Activated naive CD4-positive, alpha-beta T cell treated with anti-CD3 and anti-CD28 coated beads, Interleukin-2, amount 50 U/mL, for 72 hours (primary cell): ENCODE results near the gene NCAM2. TPM values are rescaled to one million over a fixed set of nuclear protein-coding genes. Genes with fewer than 3 reads are reported as not detected.

Experiments
- ATAC-seq, 2 donors: fragments of 150-1000 bp; cut with Tn5 transposase; 2 replicates each; pipeline ENCODE4 v1.10.0; 2021; ENCODE audit warnings: mild to moderate bottlenecking in 2 of 2, moderate library complexity in 2 of 2
- DNase-seq, 2 donors: peaks; one replicate each; pipeline ENCODE4 v3.0.0; 2021 to 2022; ENCODE audit warnings: low spot score in 2 of 2
- H3K27ac Mint-ChIP-seq, 2 donors: one replicate each; pipeline ENCODE4 v1.8.0; 2022; ENCODE audit warnings: mild to moderate bottlenecking in 2 of 2, mixed read lengths in 2 of 2
- H3K36me3 Mint-ChIP-seq, 2 donors: one replicate each; pipeline ENCODE4 v1.8.0; 2022; ENCODE audit warnings: mixed read lengths in 2 of 2
- H3K9me3 Mint-ChIP-seq, 2 donors: one replicate each; pipeline ENCODE4 v1.8.0; 2022; ENCODE audit warnings: mixed read lengths in 2 of 2
- total RNA-seq, 2 donors: library from RNA; stranded (reverse); gene quantifications; one replicate each; pipeline ENCODE4 v1.2.3, GENCODE V29; 2022

The NCAM2 gene
- total RNA-seq, 2 donors from 2014 or later, result not detected

DNA sequence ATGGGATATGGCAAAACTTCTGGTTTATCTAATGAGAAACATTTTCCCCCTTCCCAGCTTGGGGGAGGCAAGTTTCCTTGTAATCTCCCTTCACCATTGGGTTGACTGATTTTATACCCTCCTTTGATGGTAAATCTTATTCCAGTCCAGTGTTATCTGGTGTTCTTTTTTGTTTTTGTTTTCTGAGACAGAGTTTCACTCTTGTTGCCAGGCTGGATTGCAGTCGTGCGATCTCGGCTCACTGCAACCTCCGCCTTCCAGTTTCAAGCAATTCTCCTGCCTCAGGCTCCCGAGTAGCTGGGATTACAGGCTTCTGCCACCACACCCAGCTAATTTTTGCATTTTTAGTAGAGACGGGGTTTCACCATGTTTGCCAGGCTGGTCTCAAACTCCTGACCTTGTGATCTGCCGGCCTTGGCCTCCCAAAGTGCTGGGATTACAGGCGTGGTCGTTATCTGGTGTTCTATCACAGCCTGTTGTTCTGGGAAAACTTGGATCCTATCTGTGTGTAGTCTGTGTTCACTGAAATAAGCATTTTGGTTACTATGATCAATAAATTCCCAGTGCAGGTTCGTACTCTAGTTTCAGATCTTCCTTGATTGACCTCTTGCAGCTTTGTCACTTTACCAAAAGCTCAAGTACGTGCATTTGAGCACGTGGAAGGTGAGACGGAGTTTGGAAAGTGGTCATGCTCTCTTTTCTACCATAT lies 281.1 kb downstream of the NCAM2 start:
- DNase-seq (no peak), ATAC-seq (no peak)
- Mint-ChIP-seq H3K36me3 (no peaks in the 10 kb centered on the region), H3K27ac (no peak overlapping the region), H3K9me3 (peaks cover 7% of the 10 kb centered on the region in 2 donors)

DNA sequence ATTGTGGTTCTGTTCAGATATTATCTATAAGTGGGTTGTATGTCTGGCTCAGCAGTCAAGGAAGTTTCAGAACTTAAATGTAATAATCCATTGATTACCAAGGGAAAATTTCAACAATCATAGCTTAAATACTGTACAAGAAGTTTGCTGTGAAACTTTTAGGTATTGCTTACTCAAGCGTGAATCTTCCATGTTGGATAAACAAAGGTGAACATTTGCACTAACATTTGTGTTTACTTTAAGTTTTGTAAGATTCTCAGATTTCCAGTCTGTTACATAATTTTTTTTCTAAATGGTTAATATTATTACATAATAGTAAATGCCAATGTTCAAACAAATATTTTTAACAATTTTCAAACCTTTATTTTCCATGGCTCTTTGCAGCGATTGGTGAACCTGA lies 285.6 kb downstream of the NCAM2 start:
- no peak overlapping the region for H3K27ac Mint-ChIP-seq
- peaks cover 7% of the 10 kb centered on the region in 2 donors for H3K9me3 Mint-ChIP-seq
- DNase-seq, result no peak
- ATAC-seq, result no peak
- H3K36me3 Mint-ChIP-seq, result no peaks in the 10 kb centered on the region

- no peak for ATAC-seq
- Mint-ChIP-seq H3K36me3 (no peaks in the 10 kb centered on the region), H3K9me3 (peaks cover 0 to 10% of the 10 kb centered on the region in 2 donors), H3K27ac (no peak overlapping the region)
- no peak for DNase-seq
These were observed 288.1 kb downstream of the NCAM2 start for GRCh38 chr21:21286170-21286798.

DNA sequence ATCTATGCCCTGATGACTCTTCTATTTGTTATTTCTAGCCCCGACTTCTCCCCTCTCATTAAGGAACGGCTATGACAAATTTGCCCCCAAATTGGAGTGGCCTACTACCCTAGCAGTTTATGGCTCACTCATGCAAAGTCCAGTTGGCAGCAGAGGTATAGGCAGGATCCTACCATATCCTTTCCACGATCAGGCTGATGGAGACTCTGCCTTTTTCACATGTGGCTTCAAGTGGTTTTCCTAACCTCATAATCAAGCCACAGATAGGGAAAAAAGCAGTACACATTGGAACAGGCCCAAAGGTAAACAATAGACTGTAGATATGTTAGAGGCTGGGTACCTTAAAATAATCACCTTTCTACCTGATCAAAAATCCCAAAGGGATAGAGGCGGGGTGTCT lies 292.5 kb downstream of the NCAM2 start:
- peaks cover 10 to 19% of the 10 kb centered on the region in 2 donors for H3K9me3 Mint-ChIP-seq
- ATAC-seq, result no peak
- H3K36me3 Mint-ChIP-seq, result no peaks in the 10 kb centered on the region
- H3K27ac Mint-ChIP-seq, result no peak overlapping the region
- DNase-seq, result no peak

- DNase-seq (no peak), ATAC-seq (no peak)
- peaks cover 15 to 25% of the 10 kb centered on the region in 2 donors for H3K9me3 Mint-ChIP-seq
- no peaks in the 10 kb centered on the region for H3K36me3 Mint-ChIP-seq
- no peak overlapping the region for H3K27ac Mint-ChIP-seq
These were observed 293.8 kb downstream of the NCAM2 start for GRCh38 chr21:21291883-21292569.

DNA sequence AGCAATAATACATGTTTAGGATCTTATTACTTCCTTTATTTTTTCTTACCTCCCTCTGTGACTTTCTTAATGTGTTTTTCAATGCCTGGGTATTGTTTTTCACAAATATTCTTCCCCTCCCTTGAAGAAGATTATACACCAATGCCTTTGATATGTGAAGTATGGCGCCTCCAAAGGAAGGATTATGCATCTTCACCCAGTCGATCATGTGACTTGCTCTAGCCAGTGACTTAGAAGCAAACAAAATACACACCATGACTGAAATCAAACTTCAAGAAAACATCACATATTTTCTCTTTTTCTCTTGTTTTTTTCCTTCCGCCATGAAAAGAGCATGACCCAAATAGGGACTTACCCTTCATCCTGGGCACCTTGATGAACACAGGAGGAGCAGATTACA lies 297.1 kb downstream of the NCAM2 start:
- H3K36me3 Mint-ChIP-seq, result no peaks in the 10 kb centered on the region
- ATAC-seq, result no peak
- no peak overlapping the region for H3K27ac Mint-ChIP-seq
- DNase-seq, result no peak
- peaks cover 15% of the 10 kb centered on the region in 2 donors for H3K9me3 Mint-ChIP-seq

DNA sequence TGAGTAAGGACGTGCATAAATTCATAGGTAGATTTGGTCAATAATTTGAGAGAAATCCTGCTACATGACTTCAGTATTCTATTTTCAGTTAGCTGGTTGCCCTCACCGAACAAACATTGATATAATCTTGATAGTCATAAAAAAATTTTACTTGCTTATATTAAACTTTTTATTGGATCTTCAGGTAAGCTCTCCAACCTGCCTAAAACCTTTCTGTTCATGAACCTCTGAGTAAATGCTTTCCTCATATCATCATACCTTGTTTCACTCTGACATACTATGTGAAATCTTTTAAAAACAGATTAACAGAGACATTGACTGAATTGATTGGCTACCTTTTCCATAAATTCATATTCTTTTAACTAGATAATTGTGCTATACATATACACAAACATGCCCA lies 299.0 kb downstream of the NCAM2 start:
- Mint-ChIP-seq H3K36me3 (no peaks in the 10 kb centered on the region), H3K9me3 (peaks cover 15% of the 10 kb centered on the region in 2 donors), H3K27ac (no peak overlapping the region)
- DNase-seq, result no peak
- no peak for ATAC-seq

- peaks cover 5 to 8% of the 10 kb centered on the region in 2 donors for H3K9me3 Mint-ChIP-seq
- no peak for DNase-seq
These were observed 302.8 kb downstream of the NCAM2 start for GRCh38 chr21:21301013-21301412.

GRCh38 chr21:21309510-21309909 lies 311.3 kb downstream of the NCAM2 start:
- ATAC-seq (no peak), DNase-seq (no peak)
- Mint-ChIP-seq H3K27ac (no peak overlapping the region), H3K9me3 (peaks cover 0 to 10% of the 10 kb centered on the region in 2 donors), H3K36me3 (no peaks in the 10 kb centered on the region)

More at GRCh38 chr21:21301013-21301412, 302.8 kb downstream of the NCAM2 start:
- no peak overlapping the region for H3K27ac Mint-ChIP-seq
- no peaks in the 10 kb centered on the region for H3K36me3 Mint-ChIP-seq
- ATAC-seq, result no peak

- H3K9me3 Mint-ChIP-seq, result peaks cover 0 to 3% of the 10 kb centered on the region in 2 donors
- no peak for DNase-seq
- no peak for ATAC-seq
- H3K27ac Mint-ChIP-seq, result no peak overlapping the region
- no peaks in the 10 kb centered on the region for H3K36me3 Mint-ChIP-seq
These were observed 326.1 kb downstream of the NCAM2 start for GRCh38 chr21:21324297-21324696.

DNA sequence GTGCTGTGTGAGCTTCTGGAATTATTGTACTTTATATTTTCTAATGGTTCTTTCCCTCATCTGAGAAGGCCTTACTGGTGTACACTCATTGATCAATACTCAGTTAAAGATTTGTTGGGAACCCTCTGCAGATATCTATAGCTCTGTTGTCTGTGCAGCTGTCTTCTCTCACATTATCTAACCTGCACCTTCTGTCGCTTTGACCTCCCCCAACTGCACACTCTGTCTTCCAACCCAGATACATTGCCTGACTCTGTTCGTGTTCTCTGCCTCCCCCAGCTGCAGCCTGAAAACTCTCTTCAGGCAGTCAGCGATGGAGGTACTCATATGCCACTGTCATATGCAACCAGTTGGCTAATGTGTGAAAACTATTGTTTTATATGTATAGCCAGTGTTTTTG lies 334.3 kb downstream of the NCAM2 start:
- Mint-ChIP-seq H3K9me3 (peaks cover 0 to 5% of the 10 kb centered on the region in 2 donors), H3K27ac (no peak overlapping the region), H3K36me3 (no peaks in the 10 kb centered on the region)
- no peak for ATAC-seq
- DNase-seq, result no peak

GRCh38 chr21:21341041-21341440 lies 342.8 kb downstream of the NCAM2 start:
- H3K36me3 Mint-ChIP-seq, result peaks cover 10 to 12% of the 10 kb centered on the region in 2 donors
- ATAC-seq (no peak), DNase-seq (no peak)
- H3K9me3 Mint-ChIP-seq, result peaks cover 10 to 12% of the 10 kb centered on the region in 2 donors
- no peak overlapping the region for H3K27ac Mint-ChIP-seq

DNA sequence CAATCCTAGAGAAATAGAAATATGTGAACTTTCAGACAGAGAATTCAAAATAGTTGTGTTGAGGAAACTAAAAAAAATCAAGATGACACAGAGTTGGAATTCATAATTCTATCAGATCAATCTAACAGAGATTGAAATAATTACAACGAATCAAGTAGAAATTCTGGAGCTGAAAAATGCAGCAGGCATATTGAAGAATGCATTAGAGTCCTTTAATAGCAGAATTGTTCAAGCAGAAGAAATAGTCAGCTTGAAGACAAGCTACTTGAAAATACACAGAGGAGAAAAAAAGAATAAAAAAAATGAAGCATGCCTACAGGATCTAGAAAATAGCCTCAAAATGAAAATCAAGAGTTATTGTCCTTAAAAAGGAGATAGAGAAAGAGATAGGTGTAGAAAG lies 347.1 kb downstream of the NCAM2 start:
- Mint-ChIP-seq H3K9me3 (peaks cover 16 to 19% of the 10 kb centered on the region in 2 donors), H3K27ac (no peak overlapping the region), H3K36me3 (peaks cover 10 to 12% of the 10 kb centered on the region in 2 donors)
- DNase-seq (no peak), ATAC-seq (no peak)

DNA sequence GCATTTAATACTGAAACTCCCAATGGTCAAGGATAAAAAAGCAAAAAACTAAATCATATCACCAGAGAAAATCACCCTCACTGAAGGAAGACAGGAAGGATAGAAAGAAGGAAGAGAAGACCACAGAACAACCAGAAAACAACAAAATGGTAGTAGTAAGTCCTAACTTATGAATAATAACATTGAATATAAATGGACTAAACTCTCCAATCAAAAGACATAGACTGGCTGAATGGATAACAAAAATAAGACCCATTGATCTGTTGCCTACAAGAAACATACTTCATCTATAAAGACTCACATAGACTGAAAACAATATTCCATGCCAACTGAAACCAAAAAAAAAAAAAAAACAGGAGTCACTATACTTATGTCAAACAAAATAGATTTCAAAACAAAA lies 347.7 kb downstream of the NCAM2 start:
- Mint-ChIP-seq H3K36me3 (peaks cover 10 to 12% of the 10 kb centered on the region in 2 donors), H3K9me3 (peaks cover 16 to 19% of the 10 kb centered on the region in 2 donors), H3K27ac (no peak overlapping the region)
- DNase-seq (no peak), ATAC-seq (no peak)

DNA sequence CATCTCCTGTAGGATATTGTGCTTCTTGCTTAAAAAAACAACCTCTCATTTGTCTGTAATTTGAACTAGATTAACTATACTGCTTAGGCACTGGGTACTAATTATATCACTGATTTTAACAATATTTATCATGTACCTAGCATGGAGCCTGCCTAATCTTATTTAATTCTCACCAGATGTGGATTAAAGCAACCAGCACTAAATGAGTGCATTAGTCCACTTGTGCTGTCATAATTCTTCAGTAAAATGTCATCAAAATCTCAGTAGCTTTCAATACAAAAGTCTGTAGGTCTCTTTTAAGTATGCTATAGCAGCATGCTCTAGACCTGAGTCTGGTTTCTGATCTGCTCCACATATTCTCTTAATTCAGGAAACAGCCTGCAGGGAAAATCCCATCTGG lies 368.1 kb downstream of the NCAM2 start:
- Mint-ChIP-seq H3K9me3 (peaks cover 3 to 11% of the 10 kb centered on the region in 2 donors), H3K27ac (no peak overlapping the region), H3K36me3 (no peaks in the 10 kb centered on the region)
- ATAC-seq, result no peak
- DNase-seq, result no peak

DNA sequence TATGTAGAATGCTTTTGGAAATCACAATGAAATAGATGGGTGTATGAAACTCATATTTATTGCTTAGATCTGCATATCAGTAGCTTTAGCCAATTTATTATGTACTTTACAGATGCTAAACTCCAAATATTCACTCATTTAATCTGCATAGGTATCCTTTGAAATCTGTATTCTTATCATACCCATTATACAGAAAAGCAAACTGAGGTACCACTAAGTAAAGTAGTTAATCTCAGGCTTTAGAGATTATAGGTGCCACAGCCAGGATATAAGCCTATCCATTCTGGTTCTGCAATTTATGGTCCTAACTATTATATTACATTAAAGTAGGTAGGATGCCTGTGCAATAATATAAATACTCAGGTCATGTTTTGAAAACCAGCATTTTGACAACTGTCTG lies 369.4 kb downstream of the NCAM2 start:
- H3K9me3 Mint-ChIP-seq, result peaks cover 0 to 15% of the 10 kb centered on the region in 2 donors

DNA sequence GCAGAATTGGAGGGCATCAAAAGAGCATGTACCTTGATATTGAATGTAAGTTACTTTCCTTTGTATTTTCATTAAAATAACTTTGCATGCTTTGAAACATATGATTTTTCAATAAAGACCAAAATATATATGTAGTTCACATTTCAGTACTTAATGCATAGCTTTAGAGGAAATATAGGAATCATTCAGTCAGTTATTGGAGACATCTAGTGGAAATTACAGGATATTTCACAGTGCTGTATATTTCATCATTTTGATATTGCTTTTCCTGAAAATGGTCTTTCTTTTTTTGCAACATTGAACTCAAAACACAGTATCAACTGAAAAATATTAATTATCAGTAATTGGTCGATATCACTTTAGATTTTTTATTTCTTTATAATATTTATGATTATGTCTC lies 375.8 kb downstream of the NCAM2 start:
- no peak for ATAC-seq
- no peak for DNase-seq
- H3K36me3 Mint-ChIP-seq, result no peaks in the 10 kb centered on the region
- no peak overlapping the region for H3K27ac Mint-ChIP-seq
- H3K9me3 Mint-ChIP-seq, result peaks cover 0 to 11% of the 10 kb centered on the region in 2 donors

More for the DNA sequence above, 369.4 kb downstream of the NCAM2 start:
- H3K27ac Mint-ChIP-seq, result no peak overlapping the region
- no peak for DNase-seq
- no peak for ATAC-seq
- no peaks in the 10 kb centered on the region for H3K36me3 Mint-ChIP-seq
